GM06990 (cell line): ENCODE data around the gene KLHDC4.

Source experiments
- DNase-seq: peaks from one replicate; pipeline ENCODE4 v3.0.0-alpha.2; 2011; ENCODE audit not compliant: insufficient read length; ENCODE audit errors: extremely low read depth
- H3K27me3 ChIP-seq: replicated peaks from 2 replicates; pipeline ENCODE4 v1.6.0; 2011; ENCODE audit warnings: low read length; ENCODE audit not compliant: control insufficient read depth, insufficient read depth
- H3K36me3 ChIP-seq: 2 replicates; pipeline ENCODE4 v1.5.1; 2011; ENCODE audit warnings: low read length; ENCODE audit not compliant: control insufficient read depth, insufficient read depth
- H3K4me3 ChIP-seq: replicated peaks from 2 replicates; pipeline ENCODE4 v1.5.1; 2011; ENCODE audit warnings: low read depth, mild to moderate bottlenecking, control low read depth, low read length
- TF ChIP-seq, protein P1 (sequence below): IDR thresholded peaks from 2 replicates; pipeline ENCODE4 v1.5.1; 2011; ENCODE audit warnings: low read length, control low read depth, mild to moderate bottlenecking, inconsistent platforms; ENCODE audit not compliant: insufficient read depth, poor library complexity, severe bottlenecking

Gene KLHDC4

DNA sequence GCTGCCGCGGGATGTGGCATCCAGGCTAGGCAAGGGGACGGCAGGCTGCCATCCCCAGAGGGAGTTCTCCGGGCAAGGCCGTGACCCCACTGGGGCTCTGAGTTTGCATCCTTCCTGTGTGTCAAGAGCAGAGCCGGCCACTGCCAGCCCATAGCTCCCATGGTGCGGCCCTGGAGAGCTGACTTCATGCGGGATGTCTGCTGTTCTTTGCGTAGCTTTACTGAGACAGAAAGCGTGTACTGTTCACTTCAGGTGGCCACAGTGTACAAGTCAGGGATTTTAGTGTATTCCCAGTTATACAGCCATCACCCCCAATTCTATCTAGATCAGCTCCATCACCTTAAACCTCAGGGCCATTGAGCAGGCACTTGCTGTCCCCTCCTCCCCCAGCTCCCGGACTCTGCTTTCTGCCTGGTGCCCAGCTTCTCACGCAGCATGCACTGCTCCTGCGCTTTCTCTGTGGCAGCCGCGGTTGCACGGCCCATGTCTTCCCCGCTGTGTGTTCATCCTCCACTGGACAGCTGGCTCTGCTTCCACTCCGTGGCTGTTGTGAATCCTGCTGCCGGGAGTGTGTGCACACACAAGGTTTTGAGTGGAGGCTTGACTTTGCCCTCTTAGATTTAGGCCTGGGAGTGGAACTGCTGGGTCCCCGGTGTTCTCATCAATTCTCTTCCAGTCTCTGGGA lies 71.2 kb downstream of the KLHDC4 start:
- TF ChIP-seq, protein P1, sequence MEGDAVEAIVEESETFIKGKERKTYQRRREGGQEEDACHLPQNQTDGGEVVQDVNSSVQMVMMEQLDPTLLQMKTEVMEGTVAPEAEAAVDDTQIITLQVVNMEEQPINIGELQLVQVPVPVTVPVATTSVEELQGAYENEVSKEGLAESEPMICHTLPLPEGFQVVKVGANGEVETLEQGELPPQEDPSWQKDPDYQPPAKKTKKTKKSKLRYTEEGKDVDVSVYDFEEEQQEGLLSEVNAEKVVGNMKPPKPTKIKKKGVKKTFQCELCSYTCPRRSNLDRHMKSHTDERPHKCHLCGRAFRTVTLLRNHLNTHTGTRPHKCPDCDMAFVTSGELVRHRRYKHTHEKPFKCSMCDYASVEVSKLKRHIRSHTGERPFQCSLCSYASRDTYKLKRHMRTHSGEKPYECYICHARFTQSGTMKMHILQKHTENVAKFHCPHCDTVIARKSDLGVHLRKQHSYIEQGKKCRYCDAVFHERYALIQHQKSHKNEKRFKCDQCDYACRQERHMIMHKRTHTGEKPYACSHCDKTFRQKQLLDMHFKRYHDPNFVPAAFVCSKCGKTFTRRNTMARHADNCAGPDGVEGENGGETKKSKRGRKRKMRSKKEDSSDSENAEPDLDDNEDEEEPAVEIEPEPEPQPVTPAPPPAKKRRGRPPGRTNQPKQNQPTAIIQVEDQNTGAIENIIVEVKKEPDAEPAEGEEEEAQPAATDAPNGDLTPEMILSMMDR, result no peak
- H3K36me3 ChIP-seq, result peaks cover 9% of the 10 kb centered on the region
- no peak overlapping the region for H3K4me3 ChIP-seq
- DNase-seq, result no peak
- no peaks in the 10 kb centered on the region for H3K27me3 ChIP-seq

DNA sequence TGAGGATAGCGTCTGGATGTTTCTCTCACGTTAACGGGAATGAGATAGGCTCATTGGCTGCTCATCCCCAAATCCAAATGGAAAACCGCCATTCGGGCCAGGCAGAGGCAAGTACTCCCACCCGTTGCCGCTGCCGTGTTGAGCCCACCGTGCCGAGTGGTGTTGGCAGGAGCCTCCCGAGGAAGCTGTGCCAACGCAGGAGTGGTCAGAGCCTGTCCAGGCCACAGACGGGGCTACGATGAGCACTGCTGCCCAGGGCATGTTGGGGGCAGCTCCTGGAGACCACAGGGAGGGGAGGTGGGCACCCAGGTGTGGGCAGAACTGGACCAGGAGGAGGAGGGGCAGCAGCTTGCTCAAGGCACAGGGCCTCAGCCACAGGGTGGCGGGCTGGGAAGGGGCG lies 72.0 kb downstream of the KLHDC4 start:
- DNase-seq, result no peak
- H3K36me3 ChIP-seq, result peaks cover 9% of the 10 kb centered on the region
- H3K4me3 ChIP-seq, result no peak overlapping the region
- TF ChIP-seq, protein P1, result no peak
- H3K27me3 ChIP-seq, result no peaks in the 10 kb centered on the region

DNA sequence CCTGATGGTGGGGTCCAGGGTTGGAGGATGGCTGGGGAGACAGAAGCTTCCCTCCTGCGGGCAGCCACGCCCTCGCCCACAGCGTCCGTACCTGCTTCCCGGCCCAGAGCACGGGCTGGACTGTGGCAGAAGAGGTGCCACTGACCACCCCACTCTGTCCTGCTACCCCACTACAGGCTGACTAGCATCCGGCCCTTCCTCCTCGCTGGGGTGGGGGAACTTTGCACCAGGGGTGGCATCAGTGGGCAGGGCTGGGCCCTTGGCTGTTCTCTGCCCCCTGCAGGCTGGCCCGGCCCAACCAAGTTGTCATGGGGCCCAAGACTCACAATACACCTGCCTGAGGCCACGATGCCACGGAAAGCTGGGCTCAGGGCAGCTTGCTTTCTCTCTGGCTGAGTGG lies 73.0 kb downstream of the KLHDC4 start:
- H3K36me3 ChIP-seq, result peaks cover 9% of the 10 kb centered on the region
- TF ChIP-seq, protein P1, result no peak
- H3K27me3 ChIP-seq, result no peaks in the 10 kb centered on the region
- no peak overlapping the region for H3K4me3 ChIP-seq
- no peak for DNase-seq

DNA sequence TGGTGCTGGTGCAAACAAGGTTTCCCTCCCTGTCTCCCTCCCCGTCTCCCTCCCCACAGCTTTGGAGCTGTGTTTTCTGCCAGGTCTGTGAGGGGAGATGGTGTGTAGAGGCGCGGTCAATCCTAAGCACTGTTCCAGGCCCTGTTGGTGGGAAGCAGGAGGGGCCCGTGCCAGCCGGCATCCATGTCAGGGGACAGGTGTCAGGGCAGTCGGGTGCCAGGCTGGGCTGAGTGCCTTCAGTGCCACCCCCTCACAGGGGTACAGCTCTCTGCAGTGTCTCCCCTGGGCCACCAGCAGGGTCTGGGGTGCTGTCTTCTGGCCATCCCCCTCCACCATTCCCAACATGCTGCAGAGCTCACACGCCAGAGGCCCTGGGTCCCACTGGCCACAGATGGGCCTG lies 73.6 kb downstream of the KLHDC4 start:
- TF ChIP-seq, protein P1, result no peak
- DNase-seq, result no peak
- H3K36me3 ChIP-seq, result peaks cover 9% of the 10 kb centered on the region
- H3K4me3 ChIP-seq, result no peak overlapping the region
- H3K27me3 ChIP-seq, result no peaks in the 10 kb centered on the region

DNA sequence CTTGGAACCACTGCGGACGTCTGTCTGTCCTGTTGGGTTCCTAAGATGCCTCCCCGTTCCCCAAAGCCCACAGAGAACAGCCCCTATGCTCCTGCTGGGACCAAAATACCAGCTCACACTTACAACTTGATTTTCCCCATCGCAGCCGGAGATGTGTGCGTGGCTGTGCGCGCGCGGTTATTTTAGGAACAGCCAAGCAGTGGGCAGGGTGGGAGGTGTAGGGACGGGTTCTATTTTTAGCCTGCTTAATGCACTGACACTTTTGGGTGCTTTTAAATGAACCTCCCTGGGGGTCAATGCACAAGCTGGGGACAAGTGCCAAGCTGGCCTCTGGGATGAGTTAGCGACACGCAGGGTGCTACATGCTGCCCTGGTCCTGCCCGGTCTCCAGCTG lies 74.1 kb downstream of the KLHDC4 start:
- no peak for DNase-seq
- Histone ChIP-seq H3K27me3 (no peaks in the 10 kb centered on the region), H3K4me3 (no peak overlapping the region), H3K36me3 (peaks cover 9% of the 10 kb centered on the region)
- TF ChIP-seq, protein P1, result no peak

DNA sequence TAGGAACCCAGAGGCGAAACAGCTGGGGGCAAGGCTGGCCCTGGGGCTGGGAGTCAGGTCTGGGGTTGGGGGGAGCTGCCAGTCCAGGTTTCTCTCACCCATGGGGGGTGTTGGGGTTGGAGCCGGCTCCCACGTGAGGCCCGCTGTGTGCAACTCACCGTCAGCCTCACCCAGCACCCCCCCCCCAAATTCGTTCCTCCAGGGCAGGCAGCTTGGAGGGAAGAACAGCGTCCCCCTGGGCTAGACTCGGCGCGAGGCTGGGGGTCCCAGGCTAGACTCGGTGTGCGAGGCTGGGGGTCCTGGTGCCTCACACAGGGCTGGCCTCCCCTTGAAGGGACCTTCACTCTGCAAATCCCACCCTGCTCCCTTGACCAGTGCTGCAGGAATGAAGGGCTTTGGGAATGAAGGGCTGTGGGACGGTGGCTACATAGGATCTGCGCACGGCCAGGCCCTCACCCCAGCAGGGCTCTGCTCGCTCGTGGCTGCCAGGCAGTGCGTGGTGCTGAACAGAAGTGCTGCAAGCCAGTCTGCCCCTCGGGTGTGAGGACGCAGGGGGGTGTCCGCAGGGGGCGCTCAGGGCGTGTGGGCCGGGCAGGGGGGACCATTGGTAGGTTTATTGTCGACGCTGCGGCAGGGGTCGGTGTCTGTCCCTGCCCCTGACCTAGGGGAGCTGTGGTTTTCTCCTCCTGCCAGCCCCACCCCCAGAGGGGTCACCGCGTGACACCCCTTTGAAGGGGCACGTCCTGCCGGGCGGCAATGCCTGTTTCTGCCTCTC lies 74.7 kb downstream of the KLHDC4 start:
- Histone ChIP-seq H3K4me3 (no peak overlapping the region), H3K36me3 (peaks cover 9% of the 10 kb centered on the region), H3K27me3 (no peaks in the 10 kb centered on the region)
- TF ChIP-seq, protein P1, result no peak
- no peak for DNase-seq
